GM21390 (cell line): ENCODE data around the gene COL6A3.

ENCODE experiments used
- ATAC-seq: cut with Tn5 transposase; IDR thresholded peaks from one replicate; pipeline ENCODE4 v1.9.1; 2021; ENCODE audit not compliant: unreplicated experiment

The COL6A3 gene

GRCh38 chr2:237350597-237350996 is 63.4 kb downstream of the COL6A3 start:
- ATAC-seq = no peak

- ATAC-seq = no peak
These were observed 63.9 kb downstream of the COL6A3 start for GRCh38 chr2:237350070-237350469.

- ATAC-seq = no peak
These were observed 65.6 kb downstream of the COL6A3 start for GRCh38 chr2:237348281-237348865.

GRCh38 chr2:237345891-237346640 is 67.9 kb downstream of the COL6A3 start:
- ATAC-seq = no peak

- no peak for ATAC-seq
These were observed 68.6 kb downstream of the COL6A3 start for GRCh38 chr2:237345411-237345810.

GRCh38 chr2:237344942-237345341 is 69.0 kb downstream of the COL6A3 start:
- no peak for ATAC-seq

- ATAC-seq = no peak
These were observed 70.0 kb downstream of the COL6A3 start for GRCh38 chr2:237343993-237344392.

- no peak for ATAC-seq
These were observed 72.1 kb downstream of the COL6A3 start for GRCh38 chr2:237341872-237342271.

GRCh38 chr2:237337586-237337985 is 76.4 kb downstream of the COL6A3 start:
- no peak for ATAC-seq

GRCh38 chr2:237336131-237336530 is 77.8 kb downstream of the COL6A3 start:
- no peak for ATAC-seq

GRCh38 chr2:237333748-237334147 is 80.2 kb downstream of the COL6A3 start:
- no peak for ATAC-seq

- no peak for ATAC-seq
These were observed 83.4 kb downstream of the COL6A3 start for GRCh38 chr2:237330541-237330940.

GRCh38 chr2:237327175-237327950 is 86.6 kb downstream of the COL6A3 start:
- no peak for ATAC-seq

GRCh38 chr2:237326266-237327171 is 87.4 kb downstream of the COL6A3 start:
- no peak for ATAC-seq

GRCh38 chr2:237324837-237325236 is 89.1 kb downstream of the COL6A3 start:
- ATAC-seq = no peak

- ATAC-seq = no peak
These were observed 89.5 kb downstream of the COL6A3 start for GRCh38 chr2:237324405-237324831.

- no peak for ATAC-seq
These were observed 90.3 kb downstream of the COL6A3 start for GRCh38 chr2:237323656-237324055.

- no peak for ATAC-seq
These were observed 91.4 kb downstream of the COL6A3 start for GRCh38 chr2:237322564-237322963.

- no peak for ATAC-seq
These were observed 92.2 kb downstream of the COL6A3 start for GRCh38 chr2:237321746-237322145.

- no peak for ATAC-seq
These were observed 93.0 kb downstream of the COL6A3 start for GRCh38 chr2:237320801-237321560.
